ENCODE results near the gene DNAJC21. TPM values are rescaled to one million over a fixed set of nuclear protein-coding genes. Genes with fewer than 3 reads are reported as not detected.

The DNAJC21 gene
- total and polyA plus RNA-seq, 2 of the 4 experiments (the other 2 are of a cell fraction) = 8.8 to 12.7 TPM

GRCh38 chr5:35003018-35003957 is 73.9 kb downstream of the DNAJC21 start:
- H4K20me1 ChIP-seq (ENCODE audit: insufficient read depth, low read length) = no peaks in the 10 kb centered on the region
- POLR2A ChIA-PET (ENCODE audit: unreplicated experiment) = no interaction called here

More at GRCh38 chr5:35003018-35003957, 73.9 kb downstream of the DNAJC21 start:
- TF ChIP-seq MAZ (IDR thresholded peaks at IDR 0.05; ENCODE audit: borderline replicate concordance, low read depth, low read length) (0 out of 2 replicates have a peak, but pooled peaks have one; percentile 11), SMC3 (IDR thresholded peaks at IDR 0.05; ENCODE audit: low read depth, low read length) (peak; percentile 66), RAD21 (IDR thresholded peaks at IDR 0.05; ENCODE audit: low read length) (peak; percentile 73), RFX5 (IDR thresholded peaks at IDR 0.05; ENCODE audit: low read depth, low read length) (no peak), CEBPB (IDR thresholded peaks at IDR 0.05; ENCODE audit: low read depth, low read length) (no peak), CTCF (conservative IDR thresholded peaks at IDR 0.05; ENCODE audit: low read depth, low read length) (peak; percentile 85)
- H3K4me2 ChIP-seq (ENCODE audit: low read depth, low read length) = 0 out of 2 replicates have a peak overlapping the region, but pooled peaks have one; percentile 7
- intact Hi-C loops (cut with micrococcal nuclease) (loop anchor here (2.0 kb wide), 2 partner anchors 44 to 528 kb away; no protein-coding TSS in a partner anchor), dilution Hi-C loops (cut with HindIII; ENCODE audit: low sequenced_read_pairs, unreplicated experiment) (no loop called here), in situ Hi-C loops (cut with MboI; ENCODE audit: low sequenced_read_pairs) (loop anchor here (10.0 kb wide), 1 partner anchor 528 kb away; no protein-coding TSS in a partner anchor)
- no peak overlapping the region for H4K8ac ChIP-seq (ENCODE audit: low read depth in 2 of 2, low read length in 2 of 2)
- no peak overlapping the region for H2AK9ac ChIP-seq (replicated peaks; ENCODE audit: low read depth, low read length, poor library complexity)
- ATAC-seq (ENCODE audit: low read depth) (peak; percentile 89), DNase-seq (peak; percentile 46)
- CTCF ChIA-PET = interaction anchor here (0.6 to 1.5 kb wide), 11 partner anchors 9 to 315 kb away, joined by 3 to 7 read pairs (median 3); no protein-coding TSS in a partner anchor
- H2BK120ac ChIP-seq (ENCODE audit: low read depth, low read length) = peak overlapping the region; percentile 48; the same call in 1 of the 2 replicates
- H4K91ac ChIP-seq (ENCODE audit: insufficient read depth, low read depth, low read length) = no peak overlapping the region
- peaks cover 19% of the 10 kb centered on the region for H3K27me3 ChIP-seq (ENCODE audit: control insufficient read depth, insufficient read depth, low read length)
- H3K9me3 ChIP-seq (ENCODE audit: control insufficient read depth, insufficient read depth, low read length) = no peaks in the 10 kb centered on the region
- no peak overlapping the region for H3K18ac ChIP-seq (ENCODE audit: low read depth, low read length)
- H3K9me1 ChIP-seq (ENCODE audit: insufficient read depth, low read length) = no peaks in the 10 kb centered on the region
- no peak overlapping the region for H2BK20ac ChIP-seq (ENCODE audit: low read depth, low read length)
- no peak overlapping the region for H3K56ac ChIP-seq (ENCODE audit: extremely low read depth, insufficient read depth, low read length)
- no peak overlapping the region for H3K27ac ChIP-seq (ENCODE audit: insufficient read depth, low read length)
- H2BK15ac ChIP-seq (ENCODE audit: low read depth, low read length) = no peak overlapping the region
- no peak overlapping the region for H3K4ac ChIP-seq (ENCODE audit: low read depth, low read length)
- BruUV-seq (replicated peaks) = no TSS peak
- H3K14ac ChIP-seq (replicated peaks; ENCODE audit: low read depth, low read length) = no peak overlapping the region
- H2BK5ac ChIP-seq (ENCODE audit: low read depth, low read length, poor library complexity, severe bottlenecking) = no peak overlapping the region
- no peak overlapping the region for H3K4me3 ChIP-seq (ENCODE audit: insufficient read depth, low read depth, low read length)
- H3K36me3 ChIP-seq (ENCODE audit: control insufficient read depth, insufficient read depth, low read length) = no peaks in the 10 kb centered on the region
- H4K5ac ChIP-seq (ENCODE audit: low read depth, low read length) = no peak overlapping the region
- H2AFZ ChIP-seq (replicated peaks; ENCODE audit: low read length, poor library complexity) = no peak overlapping the region
- 89% methylated on average over 3 of the region's 18 CpGs; no CpG with 5 or more reads in 1 of the 2 experiments for WGBS, 2 experiments (ENCODE audit: extremely low coverage in 2 of 2, insufficient read length in 1 of 2)
- no peaks in the 10 kb centered on the region for H3K79me1 ChIP-seq (ENCODE audit: low read depth in 1 of 2, low read length in 2 of 2)
- H2AK5ac ChIP-seq (ENCODE audit: low read depth, low read length) = no peak overlapping the region
- no peak overlapping the region for H3K9ac ChIP-seq (ENCODE audit: low read depth, low read length)
- no peak overlapping the region for H3K23ac ChIP-seq (ENCODE audit: low read depth, low read length)
- 0 out of 2 replicates have a peak, but pooled peaks cover 2% of the 10 kb centered on the region for H3K4me1 ChIP-seq (ENCODE audit: control insufficient read depth, insufficient read depth, low read length)

All from IMR-90 (cell line).